22Rv1 (cell line): ENCODE results near the gene NDUFV2.
"Not testable (repeated sequence)": the region's sequence is repeated elsewhere in the genome, so short reads cannot be mapped to it uniquely, and the experiment has no call there.

Experiments used
- H3K27ac ChIP-seq: fragments of 450-650 bp; 2 replicates; pipeline ENCODE4 v1.5.1; 2017
- CTCF ChIP-seq: fragments of 450-650 bp; IDR thresholded peaks from 2 replicates; pipeline ENCODE4 v1.5.1; 2017; ENCODE audit warnings: mild to moderate bottlenecking
- ZFX ChIP-seq: fragments of 450-650 bp; IDR thresholded peaks from 2 replicates; pipeline ENCODE4 v1.6.1; 2017; ENCODE audit warnings: antibody characterized with exemption, borderline replicate concordance

The NDUFV2 gene

GRCh38 chr18:9153256-9153655, 50.8 kb downstream of the NDUFV2 start:
- TF ChIP-seq CTCF (no peak), ZFX (no peak)
- H3K27ac ChIP-seq = no peak overlapping the region

GRCh38 chr18:9156604-9157249, 54.2 kb downstream of the NDUFV2 start:
- no peak overlapping the region for H3K27ac ChIP-seq
- TF ChIP-seq ZFX = no peak
- TF ChIP-seq CTCF = no peak

- no peak overlapping the region for H3K27ac ChIP-seq
- TF ChIP-seq ZFX (no peak), CTCF (no peak)
Measured at GRCh38 chr18:9157806-9158205, 55.3 kb downstream of the NDUFV2 start.

- TF ChIP-seq ZFX (no peak), CTCF (no peak)
- H3K27ac ChIP-seq = no peak overlapping the region
Measured at GRCh38 chr18:9160014-9160413, 57.5 kb downstream of the NDUFV2 start.

- H3K27ac ChIP-seq = not testable (repeated sequence)
Measured at GRCh38 chr18:9162663-9163062, 60.2 kb downstream of the NDUFV2 start.

- not testable (repeated sequence) for H3K27ac ChIP-seq
Measured at GRCh38 chr18:9164149-9164548, 61.6 kb downstream of the NDUFV2 start.

GRCh38 chr18:9165883-9166282, 63.4 kb downstream of the NDUFV2 start:
- H3K27ac ChIP-seq = not testable (repeated sequence)

GRCh38 chr18:9169515-9169914, 67.0 kb downstream of the NDUFV2 start:
- not testable (repeated sequence) for H3K27ac ChIP-seq

GRCh38 chr18:9171919-9172318, 69.4 kb downstream of the NDUFV2 start:
- H3K27ac ChIP-seq = not testable (repeated sequence)

- TF ChIP-seq CTCF (no peak), ZFX (no peak)
- no peak overlapping the region for H3K27ac ChIP-seq
Measured at GRCh38 chr18:9172506-9173127, 70.1 kb downstream of the NDUFV2 start.
